DND-41 (cell line): ENCODE results near the gene SPATA25.

Experiments
- ATAC-seq: fragments of 200-7000 bp; cut with Tn5 transposase; 3 replicates; pipeline ENCODE4 v1.9.1; 2021; ENCODE audit warnings: low read depth; ENCODE audit not compliant: insufficient read depth
- DNase-seq: peaks from one replicate; pipeline ENCODE4 v3.0.0-alpha.2; 2020
- H2AFZ ChIP-seq: 2 replicates; pipeline ENCODE4 v1.6.0; 2012; ENCODE audit warnings: low read depth, low read length
- H3K27ac ChIP-seq: 2 replicates; pipeline ENCODE4 v1.5.1; 2012; ENCODE audit warnings: low read length, inconsistent platforms
- H3K27me3 ChIP-seq: fragments of 200-600 bp; sonication (generic); 2 replicates; pipeline ENCODE4 v1.6.0; 2012; ENCODE audit warnings: low read length, mild to moderate bottlenecking, inconsistent platforms; ENCODE audit not compliant: insufficient read depth, poor library complexity
- H3K36me3 ChIP-seq: 2 replicates; pipeline ENCODE4 v1.5.1; 2012; ENCODE audit warnings: low read length, inconsistent platforms; ENCODE audit not compliant: insufficient read depth
- H3K4me1 ChIP-seq: 2 replicates; pipeline ENCODE4 v1.5.1; 2012; ENCODE audit warnings: mild to moderate bottlenecking, low read length; ENCODE audit not compliant: insufficient read depth
- H3K4me2 ChIP-seq: 2 replicates; pipeline ENCODE4 v1.6.0; 2012; ENCODE audit warnings: mild to moderate bottlenecking, moderate library complexity, low read length, inconsistent platforms; ENCODE audit not compliant: insufficient read depth
- H3K4me3 ChIP-seq, 2 experiments: fragments of 200-600 bp in 1 of 2; shearing (Covaris generic) in 1 of 2; 2 replicates each; pipeline ENCODE4 v1.5.1; 2012 to 2016; ENCODE audit warnings: inconsistent platforms in 2 of 2, low read length in 2 of 2, mild to moderate bottlenecking in 2 of 2, low read depth in 1 of 2, moderate library complexity in 1 of 2
- H3K79me2 ChIP-seq: 2 replicates; pipeline ENCODE4 v1.6.0; 2012; ENCODE audit warnings: low read length, inconsistent platforms; ENCODE audit not compliant: insufficient read depth
- H3K9ac ChIP-seq: 2 replicates; pipeline ENCODE4 v1.6.0; 2012; ENCODE audit warnings: low read depth, mild to moderate bottlenecking, inconsistent platforms, low read length, moderate library complexity
- H3K9me3 ChIP-seq: 2 replicates; pipeline ENCODE4 v1.5.1; 2012; ENCODE audit warnings: low read length, moderate library complexity, mild to moderate bottlenecking, inconsistent platforms; ENCODE audit not compliant: insufficient read depth, severe bottlenecking
- H4K20me1 ChIP-seq: 2 replicates; pipeline ENCODE4 v1.6.0; 2012; ENCODE audit warnings: low read length; ENCODE audit not compliant: insufficient read depth
- CTCF ChIP-seq: IDR thresholded peaks from 2 replicates; pipeline ENCODE4 v1.5.1; 2012; ENCODE audit warnings: borderline replicate concordance, low read length, moderate library complexity, mild to moderate bottlenecking; ENCODE audit not compliant: poor library complexity, severe bottlenecking; ENCODE audit errors: extremely low read depth
- EZH2 ChIP-seq: IDR thresholded peaks from 3 replicates; pipeline ENCODE4 v1.6.1; 2012; ENCODE audit warnings: borderline replicate concordance, low read depth, mild to moderate bottlenecking, moderate library complexity, low read length, inconsistent platforms; ENCODE audit not compliant: severe bottlenecking

Gene SPATA25

GRCh38 chr20:45921337-45922189, 34.1 kb upstream of the SPATA25 start:
- no peaks in the 10 kb centered on the region for H3K79me2 ChIP-seq
- no peak overlapping the region for H3K4me3 ChIP-seq
- H2AFZ ChIP-seq: no peak overlapping the region
- ATAC-seq (no peak), DNase-seq (no peak)
- peaks cover 11% of the 10 kb centered on the region for H3K27me3 ChIP-seq
- H3K4me2 ChIP-seq: no peak overlapping the region
- no peaks in the 10 kb centered on the region for H4K20me1 ChIP-seq
- H3K4me1 ChIP-seq: no peaks in the 10 kb centered on the region
- H3K9me3 ChIP-seq: no peaks in the 10 kb centered on the region
- no peaks in the 10 kb centered on the region for H3K36me3 ChIP-seq
- no peak overlapping the region for H3K9ac ChIP-seq
- TF ChIP-seq EZH2: no peak
- no peak for TF ChIP-seq CTCF
- H3K27ac ChIP-seq: no peak overlapping the region

- Histone ChIP-seq H3K27ac (no peak overlapping the region), H2AFZ (no peak overlapping the region)
- DNase-seq: no peak
Observed at GRCh38 chr20:45920462-45921336, 33.3 kb upstream of the SPATA25 start.

GRCh38 chr20:45919542-45920399, 32.3 kb upstream of the SPATA25 start:
- no peak for TF ChIP-seq EZH2
- TF ChIP-seq CTCF: no peak
- Histone ChIP-seq H3K4me1 (no peaks in the 10 kb centered on the region), H4K20me1 (no peaks in the 10 kb centered on the region), H3K4me2 (no peak overlapping the region), H2AFZ (no peak overlapping the region), H3K9me3 (no peaks in the 10 kb centered on the region), H3K79me2 (no peaks in the 10 kb centered on the region), H3K9ac (no peak overlapping the region), H3K27ac (no peak overlapping the region), H3K27me3 (peaks cover 11% of the 10 kb centered on the region), H3K4me3 (no peak overlapping the region), H3K36me3 (no peaks in the 10 kb centered on the region)
- DNase-seq (no peak), ATAC-seq (no peak)

More at GRCh38 chr20:45920462-45921336, 33.3 kb upstream of the SPATA25 start:
- Histone ChIP-seq H3K4me2 (no peak overlapping the region), H3K79me2 (no peaks in the 10 kb centered on the region), H3K36me3 (no peaks in the 10 kb centered on the region), H3K9ac (no peak overlapping the region), H3K27me3 (peaks cover 11% of the 10 kb centered on the region), H4K20me1 (no peaks in the 10 kb centered on the region), H3K4me3 (no peak overlapping the region), H3K4me1 (no peaks in the 10 kb centered on the region), H3K9me3 (no peaks in the 10 kb centered on the region)
- no peak for ATAC-seq
- no peak for TF ChIP-seq EZH2
- TF ChIP-seq CTCF: no peak
